IMR-90 (cell line): ENCODE measurements around the gene CNKSR2. TPM values are rescaled to one million over a fixed set of nuclear protein-coding genes. Genes with fewer than 3 reads are reported as not detected.

Experiments
- ATAC-seq: fragments of 200-7000 bp; cut with Tn5 transposase; 2 replicates; pipeline ENCODE4 v1.9.1; 2020; ENCODE audit warnings: low read depth, mild to moderate bottlenecking, moderate library complexity
- BruUV-seq: library from RNA; stranded (reverse); fragments of 400-500 nt; replicated peaks from 2 replicates; lab custom pipeline; 2021; lab: Mats Ljungman, UMichigan
- CTCF ChIA-PET: fragments of 300-600 bp; formaldehyde crosslinking; extraction: SDS; loops from one replicate; lab custom pipeline; 2021; ENCODE audit warnings: antibody characterized with exemption; lab: Yijun Ruan, JAX
- POLR2A ChIA-PET: fragments of 300-600 bp; sonication (Branson Sonifier 250); formaldehyde crosslinking; loops from one replicate; lab custom pipeline; 2022; ENCODE audit warnings: antibody characterized with exemption; ENCODE audit not compliant: unreplicated experiment; lab: Charles Lee
- DNase-seq: peaks from one replicate; pipeline ENCODE4 v3.0.0; 2013
- H2AFZ ChIP-seq: replicated peaks from 2 replicates; pipeline ENCODE3; 2013; ENCODE audit warnings: low read length, mild to moderate bottlenecking; ENCODE audit not compliant: poor library complexity
- H2AK5ac ChIP-seq: 2 replicates; pipeline ENCODE4 v1.6.1; 2013; ENCODE audit warnings: low read depth, low read length, inconsistent platforms
- H2AK9ac ChIP-seq: replicated peaks from 2 replicates; pipeline ENCODE3; 2013; ENCODE audit warnings: mild to moderate bottlenecking, low read depth, low read length, moderate library complexity; ENCODE audit not compliant: poor library complexity
- H2BK120ac ChIP-seq: 2 replicates; pipeline ENCODE4 v1.6.1; 2013; ENCODE audit warnings: low read depth, low read length, inconsistent platforms
- H2BK15ac ChIP-seq: 3 replicates; pipeline ENCODE4 v1.6.1; 2013; ENCODE audit warnings: low read depth, low read length, inconsistent platforms
- H2BK20ac ChIP-seq: 2 replicates; pipeline ENCODE4 v1.6.1; 2013; ENCODE audit warnings: low read depth, mild to moderate bottlenecking, inconsistent platforms, low read length, moderate library complexity
- H2BK5ac ChIP-seq: 2 replicates; pipeline ENCODE4 v1.6.1; 2013; ENCODE audit warnings: mild to moderate bottlenecking, low read depth, low read length, inconsistent platforms; ENCODE audit not compliant: poor library complexity, severe bottlenecking
- H3K14ac ChIP-seq: replicated peaks from 2 replicates; pipeline ENCODE4 v1.6.1; 2013; ENCODE audit warnings: low read depth, low read length, inconsistent platforms
- H3K18ac ChIP-seq: 2 replicates; pipeline ENCODE4 v1.6.1; 2013; ENCODE audit warnings: low read depth, low read length, control low read depth
- H3K23ac ChIP-seq: 2 replicates; pipeline ENCODE4 v1.6.1; 2013; ENCODE audit warnings: low read depth, low read length, inconsistent platforms
- H3K27ac ChIP-seq: 2 replicates; pipeline ENCODE4 v1.5.1; 2013; ENCODE audit warnings: mild to moderate bottlenecking, control low read depth, low read length; ENCODE audit not compliant: insufficient read depth
- H3K27me3 ChIP-seq: 2 replicates; pipeline ENCODE4 v1.6.1; 2013; ENCODE audit warnings: low read length; ENCODE audit not compliant: control insufficient read depth, insufficient read depth
- H3K36me3 ChIP-seq: 2 replicates; pipeline ENCODE4 v1.6.1; 2013; ENCODE audit warnings: low read length, mixed read lengths; ENCODE audit not compliant: control insufficient read depth, insufficient read depth
- H3K4ac ChIP-seq: 2 replicates; pipeline ENCODE4 v1.6.1; 2013; ENCODE audit warnings: low read depth, low read length, inconsistent platforms
- H3K4me1 ChIP-seq: 2 replicates; pipeline ENCODE4 v1.6.1; 2013; ENCODE audit warnings: low read length, mixed read lengths; ENCODE audit not compliant: control insufficient read depth, insufficient read depth
- H3K4me2 ChIP-seq: 2 replicates; pipeline ENCODE4 v1.6.1; 2013; ENCODE audit warnings: low read depth, mild to moderate bottlenecking, control low read depth, low read length, moderate library complexity
- H3K4me3 ChIP-seq: 2 replicates; pipeline ENCODE4 v1.5.1; 2013; ENCODE audit warnings: low read depth, mild to moderate bottlenecking, control low read depth, low read length, moderate library complexity; ENCODE audit not compliant: insufficient read depth
- H3K56ac ChIP-seq: 2 replicates; pipeline ENCODE4 v1.6.1; 2013; ENCODE audit warnings: low read length, inconsistent platforms; ENCODE audit not compliant: insufficient read depth; ENCODE audit errors: extremely low read depth
- H3K79me1 ChIP-seq, 2 experiments: 2 replicates each; pipeline ENCODE4 v1.6.1; 2013; ENCODE audit warnings: low read length in 2 of 2, inconsistent platforms in 1 of 2, low read depth in 1 of 2
- H3K9ac ChIP-seq: 2 replicates; pipeline ENCODE4 v1.6.1; 2013; ENCODE audit warnings: low read depth, low read length, control low read depth
- H3K9me1 ChIP-seq: 2 replicates; pipeline ENCODE4 v1.6.1; 2013; ENCODE audit warnings: low read length, inconsistent platforms; ENCODE audit not compliant: insufficient read depth
- H3K9me3 ChIP-seq: 2 replicates; pipeline ENCODE4 v1.6.1; 2013; ENCODE audit warnings: low read length; ENCODE audit not compliant: control insufficient read depth, insufficient read depth
- H4K20me1 ChIP-seq: 2 replicates; pipeline ENCODE4 v1.6.1; 2013; ENCODE audit warnings: low read length, inconsistent platforms; ENCODE audit not compliant: insufficient read depth
- H4K5ac ChIP-seq: 2 replicates; pipeline ENCODE4 v1.6.1; 2013; ENCODE audit warnings: mild to moderate bottlenecking, low read depth, low read length, control low read depth
- H4K8ac ChIP-seq, 2 experiments: 2 replicates each; pipeline ENCODE4 v1.6.1; 2013; ENCODE audit warnings: low read depth in 2 of 2, low read length in 2 of 2, control low read depth in 1 of 2, inconsistent platforms in 1 of 2
- H4K91ac ChIP-seq: 2 replicates; pipeline ENCODE4 v1.6.1; 2013; ENCODE audit warnings: low read depth, low read length, inconsistent platforms; ENCODE audit not compliant: insufficient read depth
- BHLHE40 ChIP-seq: fragments of 150-350 bp; IDR thresholded peaks from 2 replicates; pipeline ENCODE4 v1.6.1; 2016; ENCODE audit warnings: mild to moderate bottlenecking, low read depth, low read length
- CEBPB ChIP-seq: IDR thresholded peaks from 2 replicates; pipeline ENCODE4 v1.6.1; 2012; ENCODE audit warnings: low read depth, low read length, improper control_type of control experiment
- CHD1 ChIP-seq: IDR thresholded peaks from 2 replicates; pipeline ENCODE4 v1.6.1; 2012; ENCODE audit warnings: low read depth, low read length, improper control_type of control experiment
- ELK1 ChIP-seq: fragments of 150-350 bp; IDR thresholded peaks from 2 replicates; pipeline ENCODE4 v1.6.1; 2016; ENCODE audit warnings: low read depth, mild to moderate bottlenecking, low read length, moderate library complexity, borderline replicate concordance
- FOS ChIP-seq: fragments of 150-350 bp; IDR thresholded peaks from 2 replicates; pipeline ENCODE4 v1.6.1; 2016; ENCODE audit warnings: low read depth, low read length
- MAFK ChIP-seq: IDR thresholded peaks from 2 replicates; pipeline ENCODE4 v1.6.1; 2012; ENCODE audit warnings: low read depth, low read length, improper control_type of control experiment
- MAZ ChIP-seq: IDR thresholded peaks from 2 replicates; pipeline ENCODE4 v1.6.1; 2012; ENCODE audit warnings: low read depth, mild to moderate bottlenecking, low read length, improper control_type of control experiment, moderate library complexity, borderline replicate concordance
- MXI1 ChIP-seq: IDR thresholded peaks from 2 replicates; pipeline ENCODE4 v1.6.1; 2012; ENCODE audit warnings: low read depth, mild to moderate bottlenecking, low read length, moderate library complexity, borderline replicate concordance
- NFE2L2 ChIP-seq: fragments of 150-350 bp; IDR thresholded peaks from 2 replicates; pipeline ENCODE4 v1.6.1; 2016; ENCODE audit warnings: low read depth, mild to moderate bottlenecking, low read length
- POLR2A ChIP-seq: IDR thresholded peaks from 2 replicates; pipeline ENCODE4 v1.6.1; 2012; ENCODE audit warnings: mild to moderate bottlenecking, low read depth, low read length
- RAD21 ChIP-seq: IDR thresholded peaks from 2 replicates; pipeline ENCODE4 v1.6.1; 2012; ENCODE audit warnings: low read length, improper control_type of control experiment
- RCOR1 ChIP-seq: IDR thresholded peaks from 2 replicates; pipeline ENCODE4 v1.6.1; 2012; ENCODE audit warnings: mild to moderate bottlenecking, low read length, improper control_type of control experiment; ENCODE audit not compliant: insufficient replicate concordance
- RFX5 ChIP-seq: IDR thresholded peaks from 2 replicates; pipeline ENCODE4 v1.8.0; 2012; ENCODE audit warnings: low read depth, mild to moderate bottlenecking, low read length, moderate library complexity
- SMC3 ChIP-seq: fragments of 150-350 bp; IDR thresholded peaks from 2 replicates; pipeline ENCODE4 v1.6.1; 2016; ENCODE audit warnings: low read depth, mild to moderate bottlenecking, antibody characterized with exemption, low read length, moderate library complexity
- WGBS, 2 experiments: methylation state at CpG; one replicate each; pipeline versions ENCODE4 v1.1.5 to v1.1.7; 2013; ENCODE audit warnings: missing lambda C conversion rate in 2 of 2; ENCODE audit not compliant: insufficient read length in 1 of 2; ENCODE audit errors: extremely low coverage in 2 of 2; 5-methylcytosine and 5-hydroxymethylcytosine counted together
- dilution Hi-C: fragments of 300-500 bp; cut with HindIII; formaldehyde crosslinking; loops from one replicate; pipeline ENCODE4 v1.14.3; 2018; ENCODE audit warnings: low sequenced_read_pairs; ENCODE audit not compliant: unreplicated experiment
- in situ Hi-C: fragments of 300-500 bp; cut with MboI; formaldehyde crosslinking; loops from 3 replicates; pipeline ENCODE4 v1.14.3; 2019; ENCODE audit warnings: low sequenced_read_pairs, inconsistent platforms, mixed read lengths
- intact Hi-C: fragments of 100-400 bp; cut with micrococcal nuclease; formaldehyde crosslinking; loops from 2 replicates; pipeline ENCODE4 v1.10.0; 2022
- polyA plus RNA-seq, 3 experiments: library from polyadenylated mRNA; depleted of rRNA; stranded (reverse); fragments of >200 nt; gene quantifications; 2 replicates each; pipeline ENCODE4 v1.2.3, GENCODE V29; 2012; ENCODE audit warnings: low replicate concordance in 1 of 3
- total RNA-seq: library from RNA; depleted of rRNA; stranded (reverse); fragments of >200 nt; gene quantifications from 2 replicates; pipeline ENCODE4 v1.2.3, GENCODE V29; 2012
- TF ChIP-seq, protein P1 (sequence below): fragments of 150-350 bp; IDR thresholded peaks from 2 replicates; pipeline ENCODE4 v1.6.1; 2017; ENCODE audit warnings: mild to moderate bottlenecking, antibody characterized with exemption, low read length, low read depth

Gene CNKSR2
- total and polyA plus RNA-seq, 2 of the 4 experiments (the other 2 are of a cell fraction), result 0.14 to 0.90 TPM

DNA sequence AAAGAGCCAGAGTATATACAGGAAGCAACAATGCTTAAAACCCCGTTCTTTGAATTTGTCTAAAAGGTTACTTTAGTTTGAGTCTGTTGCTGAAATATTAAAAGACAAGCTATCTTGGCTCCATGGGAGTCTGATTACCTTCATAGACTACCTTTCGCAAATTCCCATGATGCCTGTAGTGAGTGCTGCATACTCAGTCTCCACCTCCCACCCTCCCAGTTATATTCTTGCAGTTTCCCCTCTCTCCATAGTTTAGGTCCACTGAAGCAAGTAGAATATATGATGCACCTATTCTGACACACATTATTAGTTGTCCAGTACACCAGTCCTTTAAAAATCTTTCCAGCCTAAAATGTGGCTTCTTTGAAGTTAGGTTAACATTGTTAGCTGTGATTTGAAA lies 2.4 kb downstream of the CNKSR2 start:
- Histone ChIP-seq H2BK15ac (no peak overlapping the region), H3K4me3 (no peak overlapping the region), H4K20me1 (no peaks in the 10 kb centered on the region), H2AK5ac (no peak overlapping the region), H3K27me3 (peaks cover 18% of the 10 kb centered on the region), H3K79me1 (no peaks in the 10 kb centered on the region), H3K4me2 (no peak overlapping the region), H3K23ac (no peak overlapping the region), H4K8ac (no peak overlapping the region), H3K14ac (no peak overlapping the region), H3K18ac (no peak overlapping the region), H3K36me3 (no peaks in the 10 kb centered on the region), H3K27ac (no peak overlapping the region), H3K9me3 (no peaks in the 10 kb centered on the region; the same call in 1 of the 2 replicates), H3K9me1 (no peaks in the 10 kb centered on the region), H2BK5ac (no peak overlapping the region), H2BK20ac (no peak overlapping the region), H2AK9ac (no peak overlapping the region), H3K56ac (no peak overlapping the region), H4K91ac (no peak overlapping the region), H2BK120ac (no peak overlapping the region), H3K4me1 (no peaks in the 10 kb centered on the region), H3K9ac (no peak overlapping the region), H4K5ac (no peak overlapping the region), H2AFZ (no peak overlapping the region), H3K4ac (no peak overlapping the region)
- CTCF ChIA-PET, result no interaction called here
- POLR2A ChIA-PET, result no interaction called here
- no TSS peak for BruUV-seq
- ATAC-seq, result no peak
- dilution Hi-C loops, result no loop called here
- in situ Hi-C loops, result no loop called here
- no peak for DNase-seq
- WGBS, 2 experiments, result 100% methylated on average over 1 of the region's 2 CpGs; no CpG with 5 or more reads in 1 of the 2 experiments
- intact Hi-C loops, result loop anchor here (10.0 kb wide), 1 partner anchor 842 kb away; no protein-coding TSS in a partner anchor
- TF ChIP-seq, protein P1, sequence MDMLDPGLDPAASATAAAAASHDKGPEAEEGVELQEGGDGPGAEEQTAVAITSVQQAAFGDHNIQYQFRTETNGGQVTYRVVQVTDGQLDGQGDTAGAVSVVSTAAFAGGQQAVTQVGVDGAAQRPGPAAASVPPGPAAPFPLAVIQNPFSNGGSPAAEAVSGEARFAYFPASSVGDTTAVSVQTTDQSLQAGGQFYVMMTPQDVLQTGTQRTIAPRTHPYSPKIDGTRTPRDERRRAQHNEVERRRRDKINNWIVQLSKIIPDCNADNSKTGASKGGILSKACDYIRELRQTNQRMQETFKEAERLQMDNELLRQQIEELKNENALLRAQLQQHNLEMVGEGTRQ, result no peak
- TF ChIP-seq ELK1 (no peak), BHLHE40 (no peak), CEBPB (no peak), FOS (no peak), CHD1 (no peak), MAZ (no peak), SMC3 (no peak), RCOR1 (no peak), MAFK (no peak), RAD21 (no peak), NFE2L2 (no peak), RFX5 (no peak), MXI1 (no peak), POLR2A (no peak)
